ENCODE measurements around the gene SPINK6. TPM values are rescaled to one million over a fixed set of nuclear protein-coding genes. Genes with fewer than 3 reads are reported as not detected.

SPINK6 gene
- total and polyA plus RNA-seq, 2 of the 8 experiments (the other 6 are each of a cell fraction or from before 2014, with no cell fraction given): not detected

DNA sequence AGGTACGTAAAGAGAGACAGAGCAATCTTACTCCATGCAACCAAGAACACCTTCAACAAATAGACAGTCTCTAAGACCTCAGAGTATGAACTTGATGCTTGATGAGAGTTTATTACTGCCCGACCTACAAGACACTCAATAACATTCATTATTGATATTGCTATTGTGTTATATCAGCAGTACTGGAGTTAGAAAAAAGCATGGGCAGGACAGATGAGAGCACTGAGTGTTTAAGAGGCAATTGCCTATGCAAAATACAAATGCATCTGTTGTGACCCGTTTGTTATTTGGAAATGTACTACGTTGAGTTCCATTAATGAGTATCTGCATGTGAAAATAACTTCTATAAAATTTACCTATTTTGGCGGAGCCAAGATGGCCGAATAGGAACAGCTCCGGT lies 27.4 kb downstream of the SPINK6 start:
- ChIA-PET CTCF (ENCODE audit: partially characterized antibody) (no interaction called here), POLR2A (ENCODE audit: partially characterized antibody) (interaction anchor here (0.9 kb wide), 1 partner anchor 8 kb away, joined by 3 read pairs; no protein-coding TSS in a partner anchor)
- Histone ChIP-seq H3K4me2 (ENCODE audit: insufficient read depth in 1 of 2, low read depth in 2 of 2, low read length in 2 of 2) (peak overlapping the region in 1 of 2 experiments; percentile 54; a peak in 1 of 4 replicates), H3K27ac (ENCODE audit: low read depth, low read length) (no peak overlapping the region), H3K23me2 (ENCODE audit: low read depth, low read length) (no peaks in the 10 kb centered on the region), H3K18ac (ENCODE audit: extremely low read depth, low read length) (no peak overlapping the region), H4K20me1 (replicated peaks in 1 of 2; ENCODE audit: control insufficient read depth in 1 of 2, insufficient read depth in 2 of 2, low read length in 2 of 2) (no peaks in the 10 kb centered on the region), H2BK15ac (ENCODE audit: low read length) (no peak overlapping the region), H4K91ac (replicated peaks; ENCODE audit: insufficient read length, low read length) (no peak overlapping the region), H3K79me2 (ENCODE audit: control insufficient read depth in 1 of 2, insufficient read depth in 2 of 2, low read length in 2 of 2) (no peaks in the 10 kb centered on the region), H3K23ac (ENCODE audit: insufficient read length) (no peak overlapping the region), H3K4ac (replicated peaks; ENCODE audit: insufficient read length, low read depth, low read length) (no peak overlapping the region), H3K27me3 (replicated peaks in 1 of 4; ENCODE audit: control insufficient read depth in 3 of 4, extremely low read depth in 1 of 4, insufficient read depth in 3 of 4, low read length in 3 of 4) (no peaks in the 10 kb centered on the region), H2AK5ac (ENCODE audit: low read depth, low read length) (no peak overlapping the region), H2BK5ac (ENCODE audit: low read depth, low read length) (no peak overlapping the region), H2BK20ac (ENCODE audit: low read length) (no peak overlapping the region), H3K4me1 (replicated peaks in 1 of 4; ENCODE audit: control insufficient read depth in 3 of 4, insufficient read depth in 4 of 4, low read length in 3 of 4) (peaks cover 0 to 5% (median 0%) of the 10 kb centered on the region in 4 experiments; a peak in 1 of 7 replicates), H3K14ac (ENCODE audit: insufficient read length) (no peak overlapping the region), H3K79me1 (ENCODE audit: low read depth, low read length) (no peaks in the 10 kb centered on the region), H3K9me3 (ENCODE audit: insufficient read depth in 2 of 2, low read depth in 1 of 2, low read length in 1 of 2) (no peaks in the 10 kb centered on the region), H3K4me3 (ENCODE audit: extremely low read depth in 1 of 4, insufficient read depth in 2 of 4, low read depth in 3 of 4, low read length in 4 of 4) (peak overlapping the region in 2 of 4 experiments; percentile 18 to 38; a peak in 2 of 8 replicates), H4K8ac (ENCODE audit: extremely low read depth, insufficient read depth, low read length) (no peak overlapping the region), H2AFZ (ENCODE audit: low read length) (peak overlapping the region; percentile 89; the same call in 1 of the 2 replicates), H4K5ac (ENCODE audit: insufficient read length, low read depth, low read length) (no peak overlapping the region), H2BK120ac (replicated peaks; ENCODE audit: low read depth, low read length) (peak overlapping the region; percentile 18), H3K9ac (replicated peaks in 1 of 4; ENCODE audit: extremely low read depth in 1 of 4, low read depth in 3 of 4, low read length in 3 of 4) (no peak overlapping the region), H2BK12ac (ENCODE audit: low read depth, low read length) (no peak overlapping the region), H3K56ac (replicated peaks; ENCODE audit: insufficient read length, low read depth, low read length) (no peak overlapping the region), H3K36me3 (ENCODE audit: control insufficient read depth in 2 of 4, insufficient read depth in 4 of 4, low read length in 3 of 4) (no peaks in the 10 kb centered on the region)
- 90% methylated on average over 7 of the region's 7 CpGs; no CpG with 5 or more reads in 1 of the 2 experiments for WGBS, 2 experiments (ENCODE audit: extremely low coverage in 1 of 2, insufficient coverage in 1 of 2, insufficient read length in 1 of 2, insufficient replicate concordance in 2 of 2, low coverage in 1 of 2, low lambda C conversion rate in 2 of 2, missing lambda C conversion rate in 1 of 2)
- FAIRE-seq (no peak), DNase-seq (ENCODE audit: low read depth in 1 of 2, low spot score in 2 of 2) (no peak)
- TF ChIP-seq KDM5A (IDR thresholded peaks at IDR 0.05; ENCODE audit: low read length) (no peak), SP2 (IDR thresholded peaks at IDR 0.05; ENCODE audit: low read length) (no peak), SP4 (IDR thresholded peaks at IDR 0.05; ENCODE audit: low read length) (no peak), CEBPB (IDR thresholded peaks at IDR 0.05; ENCODE audit: low read depth, low read length) (no peak)

Data from H1 (cell line).